Body of pancreas (tissue), 4 donors: ENCODE measurements around the gene RSPH6A.
A peak's percentile ranks its signal among the peaks of the same experiment; 100 is the strongest.

ENCODE experiments used
- CTCF ChIP-seq, 7 experiments: fragments of 450-650 bp in 4 of 7; fragments of 200-600 bp in 3 of 7; sonication (generic) in 3 of 7; IDR thresholded peaks; one replicate each; pipeline ENCODE4 v1.5.1; 2016 to 2019; ENCODE audit warnings: antibody characterized with exemption in 7 of 7
- POLR2A ChIP-seq, 3 donors: fragments of 450-650 bp; IDR thresholded peaks; one replicate each; pipeline ENCODE4 v1.6.1; 2016; ENCODE audit warnings: antibody characterized with exemption in 3 of 3, mild to moderate bottlenecking in 2 of 3

DNA sequence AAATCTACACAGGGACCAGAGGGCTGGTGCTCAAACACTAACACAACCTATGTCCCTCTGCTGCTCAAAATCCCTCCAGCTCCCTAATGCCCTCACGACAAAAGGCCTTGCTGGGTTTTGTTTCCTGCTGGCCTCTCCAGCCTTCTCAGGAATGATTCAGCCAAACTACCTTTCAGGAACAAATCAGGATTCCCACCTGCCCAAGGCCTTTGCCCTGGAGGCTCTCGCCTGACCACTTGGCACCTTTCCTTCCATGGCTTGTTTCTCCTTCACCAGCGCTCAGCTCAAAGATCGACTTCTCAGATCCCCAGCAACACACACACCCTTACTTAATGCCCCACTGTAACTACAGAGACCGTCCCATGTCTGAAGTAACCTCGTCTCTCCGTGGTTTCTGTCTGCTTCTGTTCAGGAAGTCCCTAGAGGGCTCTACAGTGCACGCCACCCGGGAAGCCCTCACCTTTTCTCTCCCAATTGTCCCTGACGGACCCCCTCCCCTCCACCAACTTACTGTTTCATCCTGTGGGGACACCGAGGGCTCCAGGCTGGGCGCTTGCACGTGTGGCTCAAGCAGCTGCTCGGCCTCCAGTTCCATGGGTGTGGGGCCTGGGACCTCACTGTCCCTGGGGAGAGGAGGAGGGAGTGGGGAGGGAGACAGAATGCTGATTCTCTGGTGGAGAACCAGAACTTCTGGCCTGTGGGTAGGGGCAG, 42.8 kb downstream of the RSPH6A start:
- TF ChIP-seq CTCF (IDR thresholded peaks at IDR 0.05) (peak in 1 of 7 experiments; percentile 3), POLR2A (IDR thresholded peaks at IDR 0.05) (peak; percentile 28 to 51 (median 40))
